Motor neuron (in vitro differentiated cells): Measurements from ENCODE around the gene C2orf78. TPM values are rescaled to one million over a fixed set of nuclear protein-coding genes. Genes with fewer than 3 reads are reported as not detected.

Experiments
- ATAC-seq, 8 experiments: fragments of 200-7000 bp; cut with Tn5 transposase; replicated peaks in 6 of 8; 2 replicates each; pipeline ENCODE4 v1.8.0; 2021; ENCODE audit warnings: mild to moderate bottlenecking in 8 of 8, moderate library complexity in 8 of 8
- H3K27ac ChIP-seq, 2 donors: fragments of 250-450 bp; sonication (Bioruptor Pico); 2 replicates each; pipeline ENCODE4 v1.9.0; 2021; ENCODE audit warnings: antibody characterized with exemption in 2 of 2, mild to moderate bottlenecking in 2 of 2, moderate library complexity in 1 of 2
- H3K4me1 ChIP-seq, 2 donors: fragments of 250-450 bp; sonication (Bioruptor Pico); replicated peaks in 1 of 2; 2 replicates each; pipeline ENCODE4 v1.6.1; 2021; ENCODE audit warnings: antibody characterized with exemption in 2 of 2, mild to moderate bottlenecking in 2 of 2, moderate library complexity in 1 of 2
- H3K4me3 ChIP-seq, 5 donors: fragments of 250-450 bp; sonication (Bioruptor Pico); 2 replicates each; pipeline ENCODE4 v1.9.0; 2021; ENCODE audit warnings: antibody characterized with exemption in 5 of 5, mild to moderate bottlenecking in 5 of 5, moderate library complexity in 4 of 5
- WGBS, 10 experiments: fragments of 450-650 bp; shearing (Covaris generic); methylation state at CpG; one replicate each; pipeline ENCODE4 v1.0.0; 2022; 5-methylcytosine and 5-hydroxymethylcytosine counted together
- in situ Hi-C, 9 experiments: fragments of 400-800 bp; cut with MboI; loops; one replicate each; pipeline ENCODE4 v1.15.0; 2021; ENCODE audit warnings: low sequenced_read_pairs in 9 of 9, low pct_unique_long_range_greater_than_20kb in 2 of 9; ENCODE audit not compliant: unreplicated experiment in 9 of 9
- total RNA-seq, 8 experiments: library from RNA; unstranded; fragments of 300-600 nt; gene quantifications; 2 replicates each; pipeline versions ENCODE4 v1.2.3 to v1.2.4, GENCODE V29; 2022

The C2orf78 gene
- total RNA-seq, 8 experiments from 2014 or later, result 0.08 to 0.21 (median 0.10) TPM; not detected in 3

DNA sequence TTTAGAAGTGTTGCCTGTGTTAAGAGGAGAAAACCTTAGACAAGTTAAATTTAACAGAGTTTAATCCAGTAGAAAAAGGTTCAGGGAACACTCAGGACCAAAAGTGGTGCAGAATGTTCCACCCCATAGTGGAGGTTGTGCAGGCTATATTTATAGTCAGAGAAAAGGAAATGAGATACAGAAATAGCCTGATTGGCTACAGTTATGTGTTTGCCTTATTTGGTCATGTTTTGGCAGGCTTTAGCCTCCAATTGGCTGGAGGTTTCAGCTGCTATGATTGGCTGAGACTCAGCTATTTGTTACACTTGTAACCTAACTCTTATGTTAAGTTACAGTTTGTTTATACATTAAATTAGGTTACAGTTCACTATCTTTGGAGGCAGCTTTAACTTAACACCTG lies 48.9 kb downstream of the C2orf78 start:
- in situ Hi-C loops, result loop anchor here in 6 of 9 experiments (25.0 kb wide), 3 partner anchors 129 to 329 kb away; partner anchors contain the start of gene BOLA3 (in 1 of the 6)
- H3K4me1 ChIP-seq, result peaks cover 5 to 8% of the 10 kb centered on the region in 2 donors
- no peak overlapping the region for H3K27ac ChIP-seq
- H3K4me3 ChIP-seq, result no peak overlapping the region
- ATAC-seq, result peak in 1 of 8 experiments; percentile 23

- ATAC-seq, result no peak
- 80 to 100% (median 83%) methylated on average over 1 to 9 of the region's 17 CpGs; no CpG with 5 or more reads in 5 of the 10 experiments for WGBS, 10 experiments
- Histone ChIP-seq H3K4me3 (no peak overlapping the region), H3K27ac (no peak overlapping the region), H3K4me1 (no peaks in the 10 kb centered on the region)
- in situ Hi-C loops, result loop anchor here in 6 of 9 experiments (25.0 kb wide), 3 partner anchors 126 to 326 kb away; partner anchors contain the start of gene BOLA3 (in 1 of the 6)
Observed at GRCh38 chr2:73836141-73836943, 52.4 kb downstream of the C2orf78 start.

- Histone ChIP-seq H3K27ac (no peak overlapping the region), H3K4me1 (no peaks in the 10 kb centered on the region), H3K4me3 (no peak overlapping the region)
- in situ Hi-C loops, result loop anchor here in 6 of 9 experiments (25.0 kb wide), 3 partner anchors 124 to 324 kb away; partner anchors contain the start of gene BOLA3 (in 1 of the 6)
- no peak for ATAC-seq
- WGBS, 10 experiments, result 57 to 100% (median 93%) methylated on average over 1 to 4 of the region's 4 CpGs; no CpG with 5 or more reads in 1 of the 10 experiments
Observed at GRCh38 chr2:73837847-73838585, 54.0 kb downstream of the C2orf78 start.

DNA sequence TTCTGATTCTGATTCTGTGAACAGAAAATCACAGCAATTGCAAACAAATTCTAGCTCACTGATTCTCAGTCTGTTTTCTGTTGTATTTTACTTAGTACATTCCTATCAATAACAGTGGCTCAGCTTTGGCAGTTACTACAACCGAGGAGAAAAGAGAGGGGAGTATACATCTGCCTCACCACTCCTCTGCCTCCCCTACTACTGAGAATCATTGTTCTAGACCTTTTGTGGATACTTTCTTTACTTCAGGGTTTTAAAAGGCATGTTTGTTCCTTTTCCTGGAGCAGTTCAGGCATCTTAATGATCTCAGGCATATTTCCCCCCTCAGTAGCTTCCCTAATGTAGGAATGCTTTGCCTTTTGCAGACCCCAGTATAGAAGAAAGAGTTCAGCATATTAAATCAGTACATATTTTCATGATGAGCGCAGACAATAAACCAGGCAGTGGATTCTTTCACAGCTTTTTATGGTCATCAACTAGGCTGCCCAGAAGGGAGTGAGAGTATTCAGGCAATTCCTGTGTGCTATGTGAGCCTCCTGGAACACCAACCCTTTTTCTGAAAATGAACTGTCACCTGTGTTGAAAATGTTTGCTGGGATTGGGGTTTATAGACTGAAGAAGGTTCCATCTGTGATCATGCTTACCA lies 55.0 kb downstream of the C2orf78 start:
- WGBS, 10 experiments, result 0 to 100% (median 75%) methylated on average over 1 to 2 of the region's 2 CpGs; no CpG with 5 or more reads in 4 of the 10 experiments
- peak in 1 of 8 experiments; percentile 33 for ATAC-seq
- in situ Hi-C loops, result loop anchor here in 6 of 9 experiments (25.0 kb wide), 3 partner anchors 123 to 323 kb away; partner anchors contain the start of gene BOLA3 (in 1 of the 6)
- H3K27ac ChIP-seq, result no peak overlapping the region
- H3K4me3 ChIP-seq, result no peak overlapping the region
- H3K4me1 ChIP-seq, result no peaks in the 10 kb centered on the region

GRCh38 chr2:73839653-73840411 lies 55.8 kb downstream of the C2orf78 start:
- 33 to 100% (median 83%) methylated on average over 1 to 3 of the region's 3 CpGs; no CpG with 5 or more reads in 1 of the 10 experiments for WGBS, 10 experiments
- ATAC-seq, result no peak
- in situ Hi-C loops, result loop anchor here in 6 of 9 experiments (25.0 kb wide), 3 partner anchors 122 to 322 kb away; partner anchors contain the start of gene BOLA3 (in 1 of the 6)

GRCh38 chr2:73841912-73842738 lies 58.1 kb downstream of the C2orf78 start:
- WGBS, 10 experiments, result 80 to 98% (median 91%) methylated on average over 2 to 5 of the region's 5 CpGs
- no peak overlapping the region for H3K27ac ChIP-seq
- H3K4me3 ChIP-seq, result no peak overlapping the region
- in situ Hi-C loops, result loop anchor here in 6 of 9 experiments (25.0 kb wide), 3 partner anchors 120 to 320 kb away; partner anchors contain the start of gene BOLA3 (in 1 of the 6)
- no peaks in the 10 kb centered on the region for H3K4me1 ChIP-seq
- ATAC-seq, result peak in 1 of 8 experiments; percentile 14

More at GRCh38 chr2:73839653-73840411, 55.8 kb downstream of the C2orf78 start:
- no peak overlapping the region for H3K27ac ChIP-seq
- H3K4me1 ChIP-seq, result no peaks in the 10 kb centered on the region
- H3K4me3 ChIP-seq, result no peak overlapping the region

DNA sequence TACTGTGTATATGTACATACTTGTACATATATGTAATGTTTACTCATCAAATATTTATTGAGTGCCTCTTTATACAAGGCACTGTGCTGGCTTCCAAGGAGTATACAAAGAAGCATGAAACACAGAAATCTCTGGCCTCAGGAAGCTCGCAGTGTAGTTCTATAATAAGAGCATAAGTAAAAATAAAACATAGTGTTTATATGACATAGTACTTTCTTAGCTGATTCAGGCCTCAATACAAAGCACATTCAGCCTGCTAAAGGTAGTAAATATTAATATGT lies 58.7 kb downstream of the C2orf78 start:
- no peak overlapping the region for H3K4me3 ChIP-seq
- WGBS, 10 experiments, result 83 to 100% (median 100%) methylated on average over 1 of the region's 1 CpG; no CpG with 5 or more reads in 5 of the 10 experiments

GRCh38 chr2:73844087-73844486 lies 60.1 kb downstream of the C2orf78 start:
- H3K27ac ChIP-seq, result no peak overlapping the region
- WGBS, 10 experiments, result 17 to 100% (median 70%) methylated on average over 1 to 2 of the region's 2 CpGs
- in situ Hi-C loops, result loop anchor here in 6 of 9 experiments (25.0 kb wide), 3 partner anchors 118 to 318 kb away; partner anchors contain the start of gene BOLA3 (in 1 of the 6)
- H3K4me3 ChIP-seq, result no peak overlapping the region
- peak in 1 of 8 experiments; percentile 74 for ATAC-seq
- no peaks in the 10 kb centered on the region for H3K4me1 ChIP-seq

More for the DNA sequence above, 58.7 kb downstream of the C2orf78 start:
- in situ Hi-C loops, result loop anchor here in 6 of 9 experiments (25.0 kb wide), 3 partner anchors 120 to 320 kb away; partner anchors contain the start of gene BOLA3 (in 1 of the 6)
- Histone ChIP-seq H3K4me1 (no peaks in the 10 kb centered on the region), H3K27ac (no peak overlapping the region)
- peak in 3 of 8 experiments; percentile 30 to 85 (median 59) for ATAC-seq

- no peak for ATAC-seq
- Histone ChIP-seq H3K4me1 (no peaks in the 10 kb centered on the region), H3K4me3 (no peak overlapping the region), H3K27ac (no peak overlapping the region)
- in situ Hi-C loops, result no loop called here
- WGBS, 10 experiments, result 67 to 100% (median 89%) methylated on average over 1 to 2 of the region's 2 CpGs; no CpG with 5 or more reads in 5 of the 10 experiments
Observed at GRCh38 chr2:73850009-73850408, 66.0 kb downstream of the C2orf78 start.

DNA sequence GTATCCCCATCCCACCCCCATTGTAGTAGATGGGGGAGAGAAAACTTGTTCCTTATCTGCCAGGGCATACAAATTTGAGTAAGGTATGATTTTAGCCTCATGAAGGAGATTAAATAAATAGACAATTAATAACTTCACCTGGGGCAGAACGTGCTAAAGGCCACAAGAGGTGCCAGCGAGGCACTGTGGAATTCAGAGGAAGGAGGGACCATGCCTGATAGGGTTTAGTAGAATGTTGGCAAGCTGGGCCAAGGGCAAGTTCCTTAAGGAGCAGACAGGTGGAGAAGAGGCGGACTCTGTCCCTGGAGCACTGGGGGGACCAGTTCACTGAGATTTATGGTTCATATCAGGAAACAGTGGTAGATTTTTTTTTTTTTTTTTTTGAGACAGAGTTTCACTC lies 67.3 kb downstream of the C2orf78 start:
- no peak overlapping the region for H3K4me3 ChIP-seq
- in situ Hi-C loops, result no loop called here
- ATAC-seq, result no peak
- WGBS, 10 experiments, result 80 to 100% (median 93%) methylated on average over 1 to 3 of the region's 3 CpGs; no CpG with 5 or more reads in 5 of the 10 experiments
- no peak overlapping the region for H3K27ac ChIP-seq
- no peaks in the 10 kb centered on the region for H3K4me1 ChIP-seq

DNA sequence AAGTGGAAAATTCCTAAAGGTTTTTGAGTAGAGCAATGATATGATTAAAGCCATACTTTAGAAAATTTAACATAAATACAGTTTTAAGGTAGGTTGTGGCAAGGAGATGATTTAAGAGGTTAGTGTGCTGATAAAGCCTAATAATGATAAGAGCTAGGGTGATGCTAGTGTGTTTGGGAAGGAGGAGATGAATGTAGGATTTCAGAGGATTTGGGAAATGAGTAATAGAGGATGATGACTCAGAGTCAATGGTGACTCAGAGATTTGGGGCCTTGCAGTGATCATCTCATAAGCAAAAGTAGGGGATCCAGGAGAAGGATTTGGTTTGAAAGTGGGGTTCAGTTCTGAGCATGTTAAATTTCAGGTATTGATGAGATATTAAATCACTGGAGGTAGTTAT lies 68.0 kb downstream of the C2orf78 start:
- H3K4me1 ChIP-seq, result no peaks in the 10 kb centered on the region
- no peak overlapping the region for H3K27ac ChIP-seq
- no peak overlapping the region for H3K4me3 ChIP-seq
- peak in 3 of 8 experiments; percentile 34 to 85 (median 67) for ATAC-seq
- in situ Hi-C loops, result no loop called here
